Measurements from ENCODE around the gene HMG20A. TPM values are rescaled to one million over a fixed set of nuclear protein-coding genes. Genes with fewer than 3 reads are reported as not detected.

HMG20A gene
- polyA plus RNA-seq, 1 donor from 2014 or later = 52.2 TPM

DNA sequence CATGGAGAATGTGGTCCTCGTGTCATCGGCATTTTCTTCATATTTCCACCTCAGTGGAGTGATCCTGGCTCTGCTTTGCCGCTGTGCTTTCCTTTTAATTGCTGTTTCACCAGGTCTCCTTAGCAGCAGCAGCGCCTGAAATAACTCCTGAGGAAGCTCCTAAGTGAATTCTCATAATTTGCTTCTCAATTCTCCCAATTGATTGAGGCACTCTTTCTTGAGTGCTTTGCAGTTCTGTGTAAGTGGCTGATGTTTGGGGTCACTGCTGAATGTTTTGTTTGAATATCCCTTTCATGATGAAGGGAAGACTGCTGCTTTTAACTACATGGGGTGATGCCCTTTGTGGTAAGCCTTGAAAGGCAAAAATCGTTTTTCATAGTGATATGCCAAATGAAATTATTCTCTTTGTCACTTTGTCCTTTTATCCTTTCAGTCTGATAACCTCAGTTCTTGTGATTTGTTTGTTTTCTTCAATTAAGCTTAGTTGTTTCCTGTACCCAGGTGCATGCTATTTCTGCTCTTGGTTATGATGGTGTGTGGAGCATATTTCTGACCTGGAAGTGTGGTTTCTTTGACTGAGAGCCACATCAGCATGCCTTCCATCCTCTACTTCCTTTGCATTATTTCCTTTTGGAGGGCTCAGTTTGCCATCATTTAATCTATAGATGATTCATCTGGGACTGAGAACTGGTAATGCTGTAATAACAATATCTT lies 36.7 kb downstream of the HMG20A start:
- TF ChIP-seq EP300 (conservative IDR thresholded peaks at IDR 0.05; ENCODE audit: poor library complexity, severe bottlenecking) (peak; percentile 23), RAD21 (conservative IDR thresholded peaks at IDR 0.05) (no peak), POLR2AphosphoS5 (IDR thresholded peaks at IDR 0.05) (peak; percentile 52)
- TF ChIP-seq, protein P1, sequence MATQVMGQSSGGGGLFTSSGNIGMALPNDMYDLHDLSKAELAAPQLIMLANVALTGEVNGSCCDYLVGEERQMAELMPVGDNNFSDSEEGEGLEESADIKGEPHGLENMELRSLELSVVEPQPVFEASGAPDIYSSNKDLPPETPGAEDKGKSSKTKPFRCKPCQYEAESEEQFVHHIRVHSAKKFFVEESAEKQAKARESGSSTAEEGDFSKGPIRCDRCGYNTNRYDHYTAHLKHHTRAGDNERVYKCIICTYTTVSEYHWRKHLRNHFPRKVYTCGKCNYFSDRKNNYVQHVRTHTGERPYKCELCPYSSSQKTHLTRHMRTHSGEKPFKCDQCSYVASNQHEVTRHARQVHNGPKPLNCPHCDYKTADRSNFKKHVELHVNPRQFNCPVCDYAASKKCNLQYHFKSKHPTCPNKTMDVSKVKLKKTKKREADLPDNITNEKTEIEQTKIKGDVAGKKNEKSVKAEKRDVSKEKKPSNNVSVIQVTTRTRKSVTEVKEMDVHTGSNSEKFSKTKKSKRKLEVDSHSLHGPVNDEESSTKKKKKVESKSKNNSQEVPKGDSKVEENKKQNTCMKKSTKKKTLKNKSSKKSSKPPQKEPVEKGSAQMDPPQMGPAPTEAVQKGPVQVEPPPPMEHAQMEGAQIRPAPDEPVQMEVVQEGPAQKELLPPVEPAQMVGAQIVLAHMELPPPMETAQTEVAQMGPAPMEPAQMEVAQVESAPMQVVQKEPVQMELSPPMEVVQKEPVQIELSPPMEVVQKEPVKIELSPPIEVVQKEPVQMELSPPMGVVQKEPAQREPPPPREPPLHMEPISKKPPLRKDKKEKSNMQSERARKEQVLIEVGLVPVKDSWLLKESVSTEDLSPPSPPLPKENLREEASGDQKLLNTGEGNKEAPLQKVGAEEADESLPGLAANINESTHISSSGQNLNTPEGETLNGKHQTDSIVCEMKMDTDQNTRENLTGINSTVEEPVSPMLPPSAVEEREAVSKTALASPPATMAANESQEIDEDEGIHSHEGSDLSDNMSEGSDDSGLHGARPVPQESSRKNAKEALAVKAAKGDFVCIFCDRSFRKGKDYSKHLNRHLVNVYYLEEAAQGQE (IDR thresholded peaks at IDR 0.05; ENCODE audit: borderline replicate concordance) = peak; percentile 24
- no peaks in the 10 kb centered on the region for H3K27me3 ChIP-seq (ENCODE audit: insufficient read depth, low read depth, low read length)
- H3K4me2 ChIP-seq (ENCODE audit: low read length) = peak overlapping the region; percentile 12

DNA sequence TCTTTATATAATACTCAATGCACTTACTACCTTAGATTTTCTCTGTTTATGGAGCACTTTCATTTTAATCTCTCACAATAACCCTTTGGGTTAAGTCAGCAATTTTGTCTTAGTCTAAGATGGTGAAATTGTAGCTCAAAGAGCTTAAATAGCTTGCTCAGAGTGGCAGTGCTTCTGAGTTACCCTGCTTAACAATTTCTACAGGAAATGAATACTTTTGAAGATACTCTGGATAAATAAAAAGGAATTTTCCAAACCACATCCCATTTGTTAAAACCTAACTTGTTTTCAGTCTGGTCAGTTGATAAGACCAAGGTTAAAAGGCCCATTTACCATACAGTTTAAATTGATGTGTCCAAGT lies 37.2 kb downstream of the HMG20A start:
- H3F3A ChIP-seq (ENCODE audit: insufficient read depth, low read length, poor library complexity, severe bottlenecking) = peaks cover 5% of the 10 kb centered on the region
- no peak overlapping the region for H3K4me2 ChIP-seq (ENCODE audit: low read length)
- H3K4me3 ChIP-seq (ENCODE audit: low read length) = no peak overlapping the region
- TF ChIP-seq, protein P2, sequence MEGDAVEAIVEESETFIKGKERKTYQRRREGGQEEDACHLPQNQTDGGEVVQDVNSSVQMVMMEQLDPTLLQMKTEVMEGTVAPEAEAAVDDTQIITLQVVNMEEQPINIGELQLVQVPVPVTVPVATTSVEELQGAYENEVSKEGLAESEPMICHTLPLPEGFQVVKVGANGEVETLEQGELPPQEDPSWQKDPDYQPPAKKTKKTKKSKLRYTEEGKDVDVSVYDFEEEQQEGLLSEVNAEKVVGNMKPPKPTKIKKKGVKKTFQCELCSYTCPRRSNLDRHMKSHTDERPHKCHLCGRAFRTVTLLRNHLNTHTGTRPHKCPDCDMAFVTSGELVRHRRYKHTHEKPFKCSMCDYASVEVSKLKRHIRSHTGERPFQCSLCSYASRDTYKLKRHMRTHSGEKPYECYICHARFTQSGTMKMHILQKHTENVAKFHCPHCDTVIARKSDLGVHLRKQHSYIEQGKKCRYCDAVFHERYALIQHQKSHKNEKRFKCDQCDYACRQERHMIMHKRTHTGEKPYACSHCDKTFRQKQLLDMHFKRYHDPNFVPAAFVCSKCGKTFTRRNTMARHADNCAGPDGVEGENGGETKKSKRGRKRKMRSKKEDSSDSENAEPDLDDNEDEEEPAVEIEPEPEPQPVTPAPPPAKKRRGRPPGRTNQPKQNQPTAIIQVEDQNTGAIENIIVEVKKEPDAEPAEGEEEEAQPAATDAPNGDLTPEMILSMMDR (IDR thresholded peaks at IDR 0.05; ENCODE audit: poor library complexity, severe bottlenecking) = no peak
- TF ChIP-seq, protein P1 (IDR thresholded peaks at IDR 0.05; ENCODE audit: borderline replicate concordance) = no peak
- TF ChIP-seq TAF1 (IDR thresholded peaks at IDR 0.05; ENCODE audit: low read depth) (no peak), RAD21 (conservative IDR thresholded peaks at IDR 0.05) (no peak), MXI1 (conservative IDR thresholded peaks at IDR 0.05; ENCODE audit: poor library complexity, severe bottlenecking) (no peak), EZH2 (IDR thresholded peaks at IDR 0.05; ENCODE audit: borderline replicate concordance, insufficient read depth, low read length, poor library complexity, severe bottlenecking) (no peak), SMC3 (conservative IDR thresholded peaks at IDR 0.05; ENCODE audit: poor library complexity) (no peak), EP300 (conservative IDR thresholded peaks at IDR 0.05; ENCODE audit: poor library complexity, severe bottlenecking) (no peak), POLR2AphosphoS5 (IDR thresholded peaks at IDR 0.05) (no peak)
- no peaks in the 10 kb centered on the region for H3K79me2 ChIP-seq (replicated peaks; ENCODE audit: insufficient read depth, low read length)
- H3K9me3 ChIP-seq (ENCODE audit: low read length) = no peaks in the 10 kb centered on the region
- peaks cover 6% of the 10 kb centered on the region for H3K36me3 ChIP-seq (ENCODE audit: insufficient read depth, low read length)
- no peak overlapping the region for H2AFZ ChIP-seq (ENCODE audit: low read depth, low read length)
- no peaks in the 10 kb centered on the region for H4K20me1 ChIP-seq (ENCODE audit: insufficient read depth)
- peak overlapping the region; percentile 39 for H3K27ac ChIP-seq (ENCODE audit: low read length)
- no peaks in the 10 kb centered on the region for H3K27me3 ChIP-seq (ENCODE audit: insufficient read depth, low read depth, low read length)
- no peak overlapping the region for H3K9ac ChIP-seq (ENCODE audit: low read length)
- H3K9me2 ChIP-seq (ENCODE audit: insufficient read depth, low read length) = no peaks in the 10 kb centered on the region

More for the DNA sequence above, 36.7 kb downstream of the HMG20A start:
- Histone ChIP-seq H2AFZ (ENCODE audit: low read depth, low read length) (no peak overlapping the region), H3K9ac (ENCODE audit: low read length) (no peak overlapping the region), H3F3A (ENCODE audit: insufficient read depth, low read length, poor library complexity, severe bottlenecking) (peaks cover 5% of the 10 kb centered on the region), H3K79me2 (replicated peaks; ENCODE audit: insufficient read depth, low read length) (no peaks in the 10 kb centered on the region), H3K4me3 (ENCODE audit: low read length) (peak overlapping the region; percentile 39), H4K20me1 (ENCODE audit: insufficient read depth) (no peaks in the 10 kb centered on the region), H3K9me2 (ENCODE audit: insufficient read depth, low read length) (no peaks in the 10 kb centered on the region), H3K27ac (ENCODE audit: low read length) (peak overlapping the region; percentile 39), H3K9me3 (ENCODE audit: low read length) (no peaks in the 10 kb centered on the region), H3K36me3 (ENCODE audit: insufficient read depth, low read length) (peaks cover 6% of the 10 kb centered on the region)
